NCI-H226 (cell line): Measurements from ENCODE around the gene PXYLP1.
A peak's percentile ranks its signal among the peaks of the same experiment; 100 is the strongest.
"Not testable (repeated sequence)": the region's sequence is repeated elsewhere in the genome, so short reads cannot be mapped to it uniquely, and the experiment has no call there.

Source experiments
- DNase-seq: peaks from one replicate; pipeline ENCODE4 v3.0.0-alpha.2; 2015

The PXYLP1 gene

GRCh38 chr3:141231101-141231951 lies at the start of gene PXYLP1:
Gene PXYLP1, plus strand, starts transcription at chr3:141231825. Its CDS starts 28,351 bp downstream, at chr3:141260176.
- DNase-seq: peak; percentile 82

- DNase-seq: no peak
Observed at GRCh38 chr3:141183606-141184005, 48.0 kb upstream of the PXYLP1 start.

GRCh38 chr3:141184430-141184829 lies 47.2 kb upstream of the PXYLP1 start:
- DNase-seq: no peak

- DNase-seq: no peak
Observed at GRCh38 chr3:141191097-141191749, 40.4 kb upstream of the PXYLP1 start.

- DNase-seq: peak; percentile 78
Observed at GRCh38 chr3:141192345-141192744, 39.3 kb upstream of the PXYLP1 start.

- DNase-seq: no peak
Observed at GRCh38 chr3:141193066-141193830, 38.4 kb upstream of the PXYLP1 start.

GRCh38 chr3:141201122-141201521 lies 30.5 kb upstream of the PXYLP1 start:
- DNase-seq: no peak

- DNase-seq: no peak
Observed at GRCh38 chr3:141202682-141203081, 28.9 kb upstream of the PXYLP1 start.

GRCh38 chr3:141203866-141204265 lies 27.8 kb upstream of the PXYLP1 start:
- no peak for DNase-seq

- DNase-seq: no peak
Observed at GRCh38 chr3:141204343-141204742, 27.3 kb upstream of the PXYLP1 start.

- DNase-seq: not testable (repeated sequence)
Observed at GRCh38 chr3:141211306-141211705, 20.3 kb upstream of the PXYLP1 start.

- no peak for DNase-seq
Observed at GRCh38 chr3:141212101-141212500, 19.5 kb upstream of the PXYLP1 start.

- DNase-seq: no peak
Observed at GRCh38 chr3:141212555-141212954, 19.1 kb upstream of the PXYLP1 start.

GRCh38 chr3:141216975-141217374 lies 14.7 kb upstream of the PXYLP1 start:
- DNase-seq: no peak

- no peak for DNase-seq
Observed at GRCh38 chr3:141217389-141217788, 14.2 kb upstream of the PXYLP1 start.

- DNase-seq: no peak
Observed at GRCh38 chr3:141218162-141218835, 13.3 kb upstream of the PXYLP1 start.

GRCh38 chr3:141218926-141219325 lies 12.7 kb upstream of the PXYLP1 start:
- no peak for DNase-seq

GRCh38 chr3:141223673-141224166 lies 7.9 kb upstream of the PXYLP1 start:
- no peak for DNase-seq

GRCh38 chr3:141225939-141226338 lies 5.7 kb upstream of the PXYLP1 start:
- DNase-seq: no peak

- no peak for DNase-seq
Observed at GRCh38 chr3:141227216-141227615, 4.4 kb upstream of the PXYLP1 start.

GRCh38 chr3:141227752-141228151 lies 3.9 kb upstream of the PXYLP1 start:
- no peak for DNase-seq

GRCh38 chr3:141228395-141228794 lies 3.2 kb upstream of the PXYLP1 start:
- no peak for DNase-seq

- no peak for DNase-seq
Observed at GRCh38 chr3:141229132-141229531, 2.5 kb upstream of the PXYLP1 start.
